AG09319 (cell line): Measurements from ENCODE around the gene NEK5.

ENCODE experiments used
- DNase-seq: peaks from one replicate; pipeline ENCODE4 v3.0.0-alpha.2; 2010; ENCODE audit warnings: low read depth; ENCODE audit errors: extremely low read depth
- TF ChIP-seq, protein P1 (sequence below): IDR thresholded peaks from 2 replicates; pipeline ENCODE4 v1.5.1; 2011; ENCODE audit warnings: low read depth, mild to moderate bottlenecking, inconsistent platforms, low read length, moderate library complexity

Gene NEK5

DNA sequence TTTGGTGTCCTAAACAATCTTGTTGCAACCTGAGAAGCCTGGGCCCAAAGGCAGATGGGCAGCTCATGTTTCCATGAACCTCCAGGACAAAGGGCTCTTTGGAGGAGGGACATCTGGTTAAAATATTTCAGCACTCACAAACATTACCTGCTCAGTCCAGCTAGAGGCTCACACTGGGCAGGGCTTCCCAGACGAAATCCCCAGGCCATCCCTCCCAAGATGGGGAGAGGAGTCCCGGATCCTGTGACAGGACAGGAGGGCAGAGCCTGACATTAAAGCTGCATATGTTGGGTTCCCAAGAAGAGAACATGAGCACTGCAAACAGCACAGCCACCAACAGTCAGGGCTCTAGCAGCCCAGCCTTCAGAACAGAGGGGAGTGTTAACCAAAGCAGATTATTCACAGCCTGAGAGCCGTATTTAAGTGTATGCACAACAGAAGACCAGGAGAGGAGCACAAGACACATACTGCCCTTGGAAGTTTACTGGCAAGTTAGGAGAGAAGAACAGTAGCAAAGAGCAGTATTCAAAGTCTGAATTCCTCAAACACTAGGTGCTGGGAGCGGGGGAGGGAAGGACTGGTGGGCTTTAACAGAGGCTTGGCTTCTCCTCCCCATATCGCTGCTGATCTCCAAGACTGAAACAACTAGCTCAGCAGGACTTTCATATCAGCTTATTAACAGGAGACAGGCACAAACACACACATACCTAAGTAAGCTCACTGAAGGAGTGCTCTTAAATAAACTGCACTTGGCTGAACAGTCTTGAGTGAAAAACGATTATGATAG, 130.0 kb downstream of the NEK5 start:
- TF ChIP-seq, protein P1, sequence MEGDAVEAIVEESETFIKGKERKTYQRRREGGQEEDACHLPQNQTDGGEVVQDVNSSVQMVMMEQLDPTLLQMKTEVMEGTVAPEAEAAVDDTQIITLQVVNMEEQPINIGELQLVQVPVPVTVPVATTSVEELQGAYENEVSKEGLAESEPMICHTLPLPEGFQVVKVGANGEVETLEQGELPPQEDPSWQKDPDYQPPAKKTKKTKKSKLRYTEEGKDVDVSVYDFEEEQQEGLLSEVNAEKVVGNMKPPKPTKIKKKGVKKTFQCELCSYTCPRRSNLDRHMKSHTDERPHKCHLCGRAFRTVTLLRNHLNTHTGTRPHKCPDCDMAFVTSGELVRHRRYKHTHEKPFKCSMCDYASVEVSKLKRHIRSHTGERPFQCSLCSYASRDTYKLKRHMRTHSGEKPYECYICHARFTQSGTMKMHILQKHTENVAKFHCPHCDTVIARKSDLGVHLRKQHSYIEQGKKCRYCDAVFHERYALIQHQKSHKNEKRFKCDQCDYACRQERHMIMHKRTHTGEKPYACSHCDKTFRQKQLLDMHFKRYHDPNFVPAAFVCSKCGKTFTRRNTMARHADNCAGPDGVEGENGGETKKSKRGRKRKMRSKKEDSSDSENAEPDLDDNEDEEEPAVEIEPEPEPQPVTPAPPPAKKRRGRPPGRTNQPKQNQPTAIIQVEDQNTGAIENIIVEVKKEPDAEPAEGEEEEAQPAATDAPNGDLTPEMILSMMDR: no peak
- no peak for DNase-seq

- no peak for DNase-seq
Observed at GRCh38 chr13:51997641-51998330, 131.1 kb downstream of the NEK5 start.

GRCh38 chr13:51997186-51997585, 131.7 kb downstream of the NEK5 start:
- TF ChIP-seq, protein P1: no peak
- no peak for DNase-seq

More at GRCh38 chr13:51997641-51998330, 131.1 kb downstream of the NEK5 start:
- TF ChIP-seq, protein P1: no peak

GRCh38 chr13:51996641-51997040, 132.2 kb downstream of the NEK5 start:
- TF ChIP-seq, protein P1: no peak
- no peak for DNase-seq

DNA sequence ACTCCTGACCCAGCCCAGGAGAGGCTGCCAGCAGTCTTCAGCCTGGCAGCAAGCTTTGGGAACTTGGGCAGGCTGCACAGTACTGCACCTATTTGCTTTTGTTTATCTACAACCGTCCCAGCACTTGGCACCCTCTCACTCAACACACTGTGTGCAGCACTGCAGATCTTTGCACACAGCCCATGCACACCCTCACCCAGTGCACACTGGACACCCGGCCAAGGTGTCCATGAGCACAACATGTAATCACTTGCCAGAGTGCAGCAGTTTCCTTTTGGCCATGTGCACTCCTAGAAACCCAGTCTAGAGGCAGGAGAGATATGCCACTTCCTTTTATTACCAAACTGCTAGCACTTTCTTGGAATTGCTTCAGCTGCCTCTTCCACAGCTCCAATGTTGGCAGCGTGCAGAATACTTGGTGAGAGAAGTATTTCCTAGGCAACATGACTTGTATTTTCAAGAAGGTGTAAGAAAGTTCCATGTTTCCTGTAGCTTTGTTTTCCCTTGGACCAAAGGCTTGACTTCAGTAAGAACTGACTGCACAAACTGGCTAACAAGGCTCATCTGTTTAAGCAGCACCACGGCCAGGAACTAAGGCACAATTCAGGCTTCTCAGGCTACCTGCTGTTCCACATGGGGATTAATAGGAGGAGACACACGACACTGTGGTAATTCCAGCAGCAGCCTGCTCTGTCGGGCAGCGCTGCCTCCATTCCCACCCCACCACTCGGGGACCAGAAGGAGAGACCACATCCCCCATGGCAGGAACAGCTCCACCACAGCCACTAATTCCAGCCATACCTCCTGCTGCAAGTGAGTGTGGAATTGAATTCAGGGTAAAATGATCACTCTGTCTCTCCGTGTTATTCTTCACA, 133.0 kb downstream of the NEK5 start:
- TF ChIP-seq, protein P1: no peak
- no peak for DNase-seq

- no peak for DNase-seq
Observed at GRCh38 chr13:51993713-51994112, 135.2 kb downstream of the NEK5 start.

More at GRCh38 chr13:51993713-51994112, 135.2 kb downstream of the NEK5 start:
- TF ChIP-seq, protein P1: no peak
